GM18507 (cell line): ENCODE results near the gene AASDHPPT.

Experiments
- DNase-seq: peaks from one replicate; pipeline ENCODE4 v3.0.0; 2011; ENCODE audit warnings: low read depth; ENCODE audit not compliant: insufficient read length; ENCODE audit errors: extremely low spot score
- FAIRE-seq: peaks from 2 replicates; lab custom pipeline; 2011; peaks lifted over from hg19 to GRCh38; lab: Jason Lieb, UNC

Gene AASDHPPT

GRCh38 chr11:106137758-106138157 is 60.3 kb downstream of the AASDHPPT start:
- DNase-seq (no peak), FAIRE-seq (no peak)
